CD4-positive, alpha-beta T cell treated with Interleukin-15 for 1 hour (primary cell): ENCODE results near the gene LRPPRC.
A peak's percentile ranks its signal among the peaks of the same experiment; 100 is the strongest.

Source experiments
- DNase-seq: peaks from one replicate; pipeline ENCODE4 v3.0.0-alpha.2; 2020

LRPPRC gene

DNA sequence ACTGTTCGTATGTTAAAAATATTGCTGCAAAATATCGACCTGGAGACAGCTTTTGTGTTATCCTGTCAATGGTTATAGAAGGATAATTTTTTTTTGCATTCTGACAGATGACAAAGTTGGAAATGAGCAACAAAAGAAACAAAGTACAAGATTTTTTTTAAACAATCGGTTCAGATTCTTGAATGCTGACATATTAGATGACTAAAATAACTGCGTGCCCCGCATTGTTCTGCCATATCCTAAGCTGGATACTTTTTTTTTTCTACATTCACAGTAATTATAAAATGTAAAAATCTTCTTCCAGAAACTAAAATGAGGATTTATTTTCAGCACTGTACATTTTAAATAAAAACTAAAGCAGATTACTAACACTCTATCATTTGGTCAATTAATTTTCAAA is 89.9 kb downstream of the LRPPRC start:
- DNase-seq, result no peak

GRCh38 chr2:43905371-43905803 is 90.4 kb downstream of the LRPPRC start:
- no peak for DNase-seq

DNA sequence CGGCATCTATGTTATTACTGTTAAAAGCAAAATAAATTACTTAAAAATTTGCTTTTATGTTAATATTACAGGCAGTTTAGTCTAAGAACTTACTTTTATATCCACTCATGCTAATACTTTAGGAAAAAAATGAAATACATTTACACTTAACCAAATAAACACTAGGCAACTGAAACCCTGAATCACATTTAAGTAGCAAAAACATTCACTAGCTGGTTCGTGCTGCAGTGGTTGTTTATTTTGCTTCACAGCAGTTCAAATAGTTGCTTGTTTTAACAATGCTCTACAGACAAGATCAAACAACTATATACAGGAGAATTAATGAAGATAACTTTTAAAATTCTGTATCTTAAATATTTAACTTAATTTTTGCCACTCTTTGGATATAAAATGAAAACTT is 96.2 kb downstream of the LRPPRC start:
- DNase-seq, result no peak

DNA sequence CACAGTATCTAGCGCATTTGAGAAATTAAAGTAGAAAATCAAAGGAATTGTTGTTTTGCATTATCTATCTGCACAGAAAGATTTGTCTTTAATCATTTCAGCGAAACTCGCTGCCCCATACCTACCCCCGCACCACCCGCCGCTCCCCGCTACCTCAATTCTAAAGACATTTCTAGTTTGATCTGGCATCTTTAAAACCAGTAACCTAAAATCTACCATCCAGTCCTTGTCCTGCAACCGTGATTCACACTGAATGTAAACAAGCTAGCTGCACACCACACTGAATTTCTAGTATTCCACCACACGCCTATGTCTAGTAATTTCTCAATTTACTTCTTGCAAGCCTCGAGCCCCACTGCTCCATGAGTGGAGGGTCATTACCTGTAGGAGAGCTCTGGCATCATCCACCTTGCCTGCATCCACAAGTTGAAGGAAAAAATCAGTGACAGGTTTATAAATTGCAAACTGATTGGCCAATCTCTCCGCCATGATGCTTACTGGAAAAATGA is 96.9 kb downstream of the LRPPRC start:
- no peak for DNase-seq

DNA sequence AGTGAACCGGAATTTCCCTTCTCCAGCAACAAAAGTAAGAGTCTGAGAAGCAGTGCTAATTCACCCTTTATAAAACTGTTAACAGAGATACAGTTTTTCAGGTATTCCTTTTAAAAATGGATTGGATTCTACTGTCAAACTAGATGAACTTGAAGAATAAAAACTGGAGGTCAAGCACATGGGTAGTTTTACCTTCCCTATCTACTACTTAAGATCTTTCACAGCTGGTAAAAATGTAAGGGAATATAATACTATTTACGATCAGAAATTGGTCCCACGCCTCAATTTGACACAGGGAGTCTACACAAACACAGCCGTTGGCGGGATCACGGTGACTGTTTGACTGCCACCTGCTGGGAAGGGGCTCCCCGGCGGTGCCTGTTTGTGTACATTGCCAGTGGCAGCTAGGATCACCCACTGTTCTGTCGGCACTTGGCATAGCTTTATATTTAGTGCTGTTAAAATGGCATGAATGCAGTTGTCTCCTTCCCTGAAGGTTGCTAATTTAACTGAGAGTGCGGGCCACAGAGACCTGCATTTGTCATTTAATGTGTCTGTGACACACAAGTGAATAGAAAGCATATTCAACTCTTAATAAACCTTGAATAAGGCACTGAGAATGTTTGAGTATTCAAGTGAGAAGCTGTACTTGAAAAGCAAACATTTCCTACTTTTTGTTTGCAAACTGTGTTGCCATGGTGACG is 97.5 kb downstream of the LRPPRC start:
- DNase-seq, result no peak

DNA sequence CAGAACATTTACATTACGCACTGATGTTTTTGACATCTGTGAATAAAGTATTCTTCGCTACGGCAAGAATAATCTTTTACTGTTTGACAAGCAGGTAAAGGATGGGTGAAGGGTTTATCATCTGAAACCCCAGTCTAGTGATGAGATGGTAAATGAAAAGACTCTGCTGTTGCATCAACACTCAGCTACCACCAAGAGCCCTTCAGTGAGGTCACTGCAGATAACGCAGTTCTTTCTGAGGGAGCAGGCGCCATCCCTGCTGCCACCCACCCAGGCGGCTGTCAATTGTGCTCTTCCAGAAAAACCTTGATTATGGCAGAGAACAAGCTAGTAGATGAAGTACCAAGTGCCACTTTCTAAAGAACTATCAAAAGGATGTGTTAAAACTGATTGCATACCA is 98.3 kb downstream of the LRPPRC start:
- DNase-seq, result no peak

- no peak for DNase-seq
Observed at GRCh38 chr2:43896906-43897305, 98.9 kb downstream of the LRPPRC start.

- DNase-seq, result no peak
Observed at GRCh38 chr2:43894743-43895142, 101.0 kb downstream of the LRPPRC start.

- no peak for DNase-seq
Observed at GRCh38 chr2:43890855-43891254, 104.9 kb downstream of the LRPPRC start.

GRCh38 chr2:43889416-43889815 is 106.4 kb downstream of the LRPPRC start:
- no peak for DNase-seq

- DNase-seq, result no peak
Observed at GRCh38 chr2:43887176-43887575, 108.6 kb downstream of the LRPPRC start.

- DNase-seq, result no peak
Observed at GRCh38 chr2:43885132-43885632, 110.6 kb downstream of the LRPPRC start.

- DNase-seq, result no peak
Observed at GRCh38 chr2:43884689-43885088, 111.1 kb downstream of the LRPPRC start.

GRCh38 chr2:43882312-43882711 is 113.5 kb downstream of the LRPPRC start:
- no peak for DNase-seq

DNA sequence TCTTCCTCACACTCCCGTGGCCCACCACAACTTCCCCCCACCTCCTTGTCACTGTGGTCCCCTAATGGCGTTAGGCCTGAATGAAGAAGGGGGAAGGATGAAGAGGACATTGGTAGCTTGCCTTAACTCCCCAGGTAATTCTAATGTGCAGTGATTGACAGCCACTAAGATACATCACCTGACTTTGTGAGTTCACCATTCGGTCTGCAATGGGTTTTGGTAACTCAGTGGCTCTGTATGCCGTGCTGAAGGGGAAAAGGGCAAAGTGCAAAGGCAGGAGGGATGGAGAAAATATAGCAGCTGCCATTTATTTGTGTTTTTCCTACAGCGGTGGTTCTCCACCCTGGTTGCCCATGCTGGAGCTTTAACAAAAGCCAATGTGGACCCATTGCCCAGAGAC is 114.8 kb downstream of the LRPPRC start:
- DNase-seq, result no peak

DNA sequence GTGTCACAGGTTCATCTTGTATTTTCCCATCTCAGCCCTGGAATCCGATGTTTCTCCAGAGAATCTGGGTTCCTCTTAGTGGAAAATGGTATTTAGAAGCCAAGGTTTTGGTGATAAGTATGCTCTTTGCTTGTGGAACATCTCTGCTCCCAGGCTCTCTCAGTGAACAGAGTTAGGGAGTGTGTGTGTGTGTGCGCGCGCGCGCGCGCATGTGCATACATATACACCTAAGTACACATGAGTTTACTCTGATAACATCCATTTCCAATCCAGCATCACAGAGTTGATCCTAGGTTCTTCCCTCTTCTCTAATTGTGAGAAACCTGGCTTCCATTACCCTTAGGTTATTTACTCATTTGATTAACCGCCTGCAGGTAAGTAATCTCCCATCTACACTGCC is 115.3 kb downstream of the LRPPRC start:
- DNase-seq, result no peak

DNA sequence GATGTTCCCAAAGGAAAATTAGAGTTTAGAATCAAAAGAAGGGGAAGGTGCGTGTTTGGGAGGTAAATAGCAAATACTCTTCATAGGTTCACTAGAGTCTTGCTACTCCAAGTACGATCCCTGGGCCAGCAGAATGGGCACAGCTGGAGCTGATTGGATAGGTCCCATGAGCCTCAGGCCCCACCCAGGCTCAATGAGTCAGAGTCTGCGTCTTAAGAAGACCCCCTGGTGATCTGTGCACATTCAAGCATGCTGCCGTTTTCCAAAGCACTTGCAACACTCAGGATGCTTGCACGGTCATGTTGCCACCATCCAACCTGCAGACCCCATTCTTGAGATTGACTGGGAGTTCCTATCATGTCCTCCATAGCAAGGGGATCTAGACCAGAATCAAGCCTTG is 116.5 kb downstream of the LRPPRC start:
- DNase-seq, result no peak

GRCh38 chr2:43877782-43878464 is 117.9 kb downstream of the LRPPRC start:
- peak; percentile 30 for DNase-seq

DNA sequence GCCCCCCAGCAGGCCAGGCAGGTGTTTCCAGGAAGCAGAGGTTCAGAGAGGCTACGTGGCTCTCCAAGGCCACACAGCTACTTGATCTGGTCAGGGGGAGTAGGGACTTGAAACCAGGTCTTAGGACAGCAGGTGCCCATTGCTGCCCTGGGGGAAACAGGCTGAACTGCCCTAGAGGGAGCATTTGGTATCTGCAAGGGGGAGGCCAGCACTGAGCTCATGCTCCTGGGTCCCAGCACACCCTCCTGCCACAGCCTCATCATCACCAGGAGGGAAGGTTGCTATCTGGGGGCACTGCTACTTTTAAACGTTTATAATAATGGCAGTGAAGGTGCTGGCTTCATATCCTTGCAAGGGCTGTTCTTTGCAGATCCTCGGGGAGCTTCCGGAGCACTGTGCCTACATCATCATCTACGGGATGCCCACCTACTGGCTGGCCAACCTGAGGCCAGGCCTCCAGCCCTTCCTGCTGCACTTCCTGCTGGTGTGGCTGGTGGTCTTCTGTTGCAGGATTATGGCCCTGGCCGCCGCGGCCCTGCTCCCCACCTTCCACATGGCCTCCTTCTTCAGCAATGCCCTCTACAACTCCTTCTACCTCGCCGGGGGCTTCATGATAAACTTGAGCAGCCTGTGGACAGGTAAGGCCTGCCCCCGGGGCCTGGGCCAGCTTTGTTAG is 120.9 kb downstream of the LRPPRC start:
- no peak for DNase-seq

DNA sequence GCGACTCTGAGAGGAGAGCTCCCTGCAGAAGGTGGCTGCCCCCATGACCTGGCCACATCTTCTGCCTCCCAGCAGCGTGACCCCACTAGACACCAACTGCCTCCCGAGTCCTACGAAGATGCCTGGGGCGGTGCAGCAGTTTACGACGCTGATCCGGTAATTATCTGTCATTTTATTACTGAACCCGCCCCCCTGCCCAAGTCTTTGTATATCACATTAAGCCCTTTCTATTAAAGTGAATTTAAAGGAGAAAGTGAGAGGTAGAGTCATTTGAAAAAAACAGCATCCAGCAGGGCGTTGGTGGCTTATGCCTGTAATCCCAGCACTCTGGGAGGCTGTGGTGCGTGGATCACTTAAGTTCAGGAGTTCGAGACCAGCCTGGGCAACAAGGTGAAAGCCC is 123.6 kb downstream of the LRPPRC start:
- no peak for DNase-seq

- no peak for DNase-seq
Observed at GRCh38 chr2:43855292-43855691, 140.5 kb downstream of the LRPPRC start.

GRCh38 chr2:43854671-43855070 is 141.1 kb downstream of the LRPPRC start:
- no peak for DNase-seq

- no peak for DNase-seq
Observed at GRCh38 chr2:43853141-43854081, 142.4 kb downstream of the LRPPRC start.
